Left ventricle myocardium superior (tissue), 1 donor: ENCODE data around the gene SULT1E1. TPM values are rescaled to one million over a fixed set of nuclear protein-coding genes. Genes with fewer than 3 reads are reported as not detected.
"Not testable (repeated sequence)": the region's sequence is repeated elsewhere in the genome, so short reads cannot be mapped to it uniquely, and the experiment has no call there.

Source experiments
- ATAC-seq: fragments of 200-7000 bp; cut with Tn5 transposase; one replicate; pipeline ENCODE4 v1.9.1; 2020; ENCODE audit warnings: mild to moderate bottlenecking, moderate library complexity
- DNase-seq: peaks from one replicate; pipeline ENCODE4 v3.0.0-alpha.2; 2020
- intact Hi-C: fragments of 100-400 bp; cut with micrococcal nuclease; formaldehyde crosslinking; loops from one replicate; pipeline ENCODE4 v1.11.0; 2022
- total RNA-seq: library from RNA; stranded (reverse); fragmentation: NEBNext Ultra II Directional; extraction: Animal tissue kit (Norgen Biotek cat#: 25700); gene quantifications from one replicate; pipeline ENCODE4 v1.2.1, GENCODE V29; 2021
- donor health status: DM: no; HTN: yes; CAD: no; lungs with severe emphysema.

SULT1E1 gene
- total RNA-seq, 1 donor from 2014 or later = not detected

GRCh38 chr4:69849297-69849696, 10.6 kb downstream of the SULT1E1 start:
- intact Hi-C loops = no loop called here
- DNase-seq = no peak
- ATAC-seq = no peak

GRCh38 chr4:69848028-69848427, 11.9 kb downstream of the SULT1E1 start:
- DNase-seq (no peak), ATAC-seq (no peak)
- intact Hi-C loops = no loop called here

DNA sequence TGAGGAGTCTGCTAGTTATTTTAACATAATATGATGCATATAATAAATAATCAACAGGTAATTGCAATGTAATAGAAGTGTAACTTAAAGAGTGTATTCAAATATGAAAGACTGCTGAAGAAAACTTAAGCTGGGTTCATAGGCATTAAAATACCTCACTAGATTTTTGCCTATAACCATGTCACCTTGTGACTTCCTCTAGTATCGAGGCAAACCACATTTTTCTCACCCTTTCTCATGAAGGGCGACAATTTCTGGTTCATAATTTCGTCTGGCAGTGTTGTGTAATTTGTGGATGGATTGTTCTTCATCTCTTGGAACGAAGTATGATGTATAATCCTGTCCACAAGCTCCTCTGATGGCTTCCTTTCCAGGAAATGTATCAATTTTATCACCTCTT, 16.0 kb downstream of the SULT1E1 start:
- ATAC-seq (no peak), DNase-seq (no peak)
- intact Hi-C loops = no loop called here

DNA sequence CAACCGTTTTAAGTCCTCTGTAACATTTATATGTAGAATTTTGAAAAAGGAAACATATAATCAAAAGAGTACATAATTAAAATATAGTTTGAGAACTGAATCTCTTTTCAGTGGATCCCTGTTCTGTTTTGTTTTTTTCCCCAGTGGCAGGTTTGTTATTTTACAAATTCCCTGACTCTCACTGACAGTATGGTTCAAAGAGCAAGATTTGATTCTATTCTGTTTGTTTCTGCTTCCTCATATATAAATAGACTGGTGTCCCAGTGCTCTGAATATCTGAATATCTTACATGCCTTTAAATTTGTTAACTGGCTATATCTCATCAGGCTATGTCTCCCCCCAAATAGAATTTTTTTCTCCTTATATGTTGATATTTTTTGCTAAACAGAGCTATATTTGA, 16.6 kb downstream of the SULT1E1 start:
- no peak for DNase-seq
- intact Hi-C loops = no loop called here

DNA sequence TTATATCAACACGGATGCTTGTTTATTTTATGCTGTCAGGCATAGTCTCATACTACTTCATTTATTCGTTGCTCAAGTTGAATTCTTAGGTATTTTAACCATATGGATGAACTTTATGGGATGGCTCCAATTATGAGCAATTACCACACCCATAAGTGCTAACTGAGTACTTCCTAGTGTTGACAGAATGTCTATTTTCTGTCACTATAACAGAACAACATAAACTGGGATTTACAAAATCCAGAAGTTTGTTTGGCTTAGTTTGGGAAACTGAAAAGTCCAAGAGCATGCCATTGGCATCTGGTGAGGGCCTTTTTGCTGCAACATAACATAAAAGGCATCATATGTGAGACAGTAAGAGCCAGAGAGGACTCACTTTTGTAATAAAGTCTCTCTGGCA, 21.0 kb downstream of the SULT1E1 start:
- ATAC-seq (no peak), DNase-seq (no peak)
- intact Hi-C loops = no loop called here

More for the DNA sequence above, 16.6 kb downstream of the SULT1E1 start:
- no peak for ATAC-seq

GRCh38 chr4:69836287-69836686, 23.7 kb downstream of the SULT1E1 start:
- ATAC-seq = no peak
- intact Hi-C loops = no loop called here
- DNase-seq = no peak

DNA sequence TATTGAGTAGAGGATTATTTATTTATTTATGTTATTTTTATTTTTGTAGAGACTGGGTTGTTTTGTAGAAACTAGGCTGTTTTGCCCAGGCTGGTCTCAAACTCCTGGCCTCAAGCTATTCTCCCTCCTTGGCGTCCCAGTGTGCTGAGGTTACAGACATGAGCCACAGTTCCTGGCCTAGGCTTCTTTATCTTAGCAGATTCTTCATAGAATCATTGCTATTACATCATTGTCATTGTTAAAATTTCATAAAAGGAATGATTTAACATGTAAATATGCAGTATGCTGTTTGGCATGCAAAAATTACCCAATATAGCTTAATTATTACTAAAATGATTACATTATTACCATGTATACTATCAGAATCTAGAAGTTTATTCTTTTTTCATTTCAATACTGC, 24.2 kb downstream of the SULT1E1 start:
- ATAC-seq = no peak
- intact Hi-C loops = no loop called here
- no peak for DNase-seq

DNA sequence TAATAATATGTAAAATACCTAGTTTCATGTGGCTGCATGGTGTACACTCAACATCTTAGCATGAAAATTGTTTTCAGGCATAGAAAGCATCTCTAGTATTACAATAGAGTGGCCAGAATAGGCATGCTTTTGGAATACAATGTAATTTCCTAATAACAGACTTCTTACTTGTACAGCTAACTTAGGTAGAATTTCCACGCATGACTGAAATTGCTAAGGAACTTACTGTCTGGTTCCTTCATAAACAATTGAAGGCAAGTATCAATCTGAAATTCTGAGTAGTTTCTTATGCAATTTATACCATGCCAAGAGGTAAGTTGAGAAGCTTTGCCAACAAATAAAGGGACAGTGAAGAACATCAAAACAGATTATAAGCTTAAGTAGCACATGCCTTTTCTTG, 26.7 kb downstream of the SULT1E1 start:
- intact Hi-C loops = no loop called here
- ATAC-seq (no peak), DNase-seq (no peak)

GRCh38 chr4:69832326-69833030, 27.5 kb downstream of the SULT1E1 start:
- ATAC-seq = no peak
- intact Hi-C loops = no loop called here
- DNase-seq = no peak

DNA sequence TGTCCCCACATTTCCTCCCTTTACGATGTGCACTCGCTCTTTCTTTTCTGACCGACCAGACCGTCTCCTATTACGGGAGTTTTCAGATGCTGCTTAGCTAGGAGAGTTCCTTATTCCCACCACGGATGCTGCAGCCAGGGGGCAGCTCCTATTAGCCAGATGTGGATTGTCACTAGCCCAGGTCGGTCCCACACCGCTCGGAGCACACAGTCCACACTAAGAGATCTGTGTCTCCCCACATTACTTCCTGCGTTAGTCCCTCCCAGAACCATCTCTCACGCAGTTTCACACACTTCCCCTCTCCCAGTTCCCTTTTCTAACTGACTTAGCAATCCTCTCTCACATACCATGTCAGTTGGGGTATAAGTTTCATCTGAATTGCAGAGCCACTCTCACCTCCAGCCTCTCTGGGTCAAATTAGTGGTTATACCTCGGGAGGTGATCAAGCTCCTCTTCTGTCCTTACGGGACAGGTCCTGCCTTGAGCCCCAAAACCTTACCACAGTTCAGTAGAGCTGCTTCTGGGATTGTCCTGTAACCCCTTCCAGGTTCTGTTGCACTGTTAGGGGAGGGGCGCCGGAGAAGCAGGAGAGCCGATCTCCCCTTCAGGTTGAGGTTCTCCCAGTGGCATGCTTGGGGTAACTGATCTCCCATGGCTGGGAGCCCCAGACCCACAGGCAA, 28.2 kb downstream of the SULT1E1 start:
- ATAC-seq (peak; percentile 75), DNase-seq (no peak)
- intact Hi-C loops = no loop called here

DNA sequence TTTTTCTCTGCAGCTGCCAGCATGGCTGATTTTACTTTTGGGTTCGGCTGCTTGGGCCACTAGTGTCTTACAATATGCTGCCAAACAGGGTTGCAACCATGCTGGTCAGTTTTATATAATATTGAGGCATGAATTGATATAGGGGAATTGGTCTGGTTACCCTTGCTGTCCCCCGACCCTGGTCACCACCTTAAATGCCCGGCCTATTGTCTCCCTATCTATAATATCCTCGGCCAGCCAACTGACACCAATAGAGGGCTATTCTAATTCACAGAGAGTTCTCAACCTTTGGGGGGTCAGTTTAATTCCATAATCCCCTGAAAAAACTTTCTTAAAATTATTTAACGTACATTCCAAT, 28.7 kb downstream of the SULT1E1 start:
- intact Hi-C loops = no loop called here
- DNase-seq = no peak
- ATAC-seq = no peak

GRCh38 chr4:69830560-69831269, 29.2 kb downstream of the SULT1E1 start:
- DNase-seq = no peak
- intact Hi-C loops = no loop called here
- ATAC-seq = no peak

GRCh38 chr4:69830192-69830559, 29.8 kb downstream of the SULT1E1 start:
- intact Hi-C loops = no loop called here

DNA sequence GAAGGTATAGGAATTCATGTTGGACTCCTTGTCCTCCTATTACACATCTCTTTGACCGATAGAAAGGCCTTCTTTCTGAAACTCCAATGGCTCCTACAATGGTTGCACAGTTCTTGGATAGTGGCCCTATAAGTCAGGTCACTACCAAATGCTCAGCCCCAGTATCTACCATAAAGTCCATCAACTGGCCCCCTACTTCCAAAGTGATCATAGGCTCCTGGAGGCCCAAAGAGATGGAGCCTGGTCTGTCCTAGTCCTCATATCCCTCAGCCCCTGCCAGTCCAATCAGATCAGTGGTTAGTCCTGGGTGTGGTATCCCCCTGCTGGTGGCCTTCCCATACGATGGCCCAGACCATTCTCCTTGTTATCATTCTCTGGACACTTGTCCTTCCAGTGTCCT, 30.3 kb downstream of the SULT1E1 start:
- DNase-seq = no peak
- intact Hi-C loops = no loop called here
- no peak for ATAC-seq

More at GRCh38 chr4:69830192-69830559, 29.8 kb downstream of the SULT1E1 start:
- DNase-seq = no peak
- no peak for ATAC-seq

GRCh38 chr4:69828828-69829227, 31.1 kb downstream of the SULT1E1 start:
- ATAC-seq (no peak), DNase-seq (no peak)
- intact Hi-C loops = no loop called here

DNA sequence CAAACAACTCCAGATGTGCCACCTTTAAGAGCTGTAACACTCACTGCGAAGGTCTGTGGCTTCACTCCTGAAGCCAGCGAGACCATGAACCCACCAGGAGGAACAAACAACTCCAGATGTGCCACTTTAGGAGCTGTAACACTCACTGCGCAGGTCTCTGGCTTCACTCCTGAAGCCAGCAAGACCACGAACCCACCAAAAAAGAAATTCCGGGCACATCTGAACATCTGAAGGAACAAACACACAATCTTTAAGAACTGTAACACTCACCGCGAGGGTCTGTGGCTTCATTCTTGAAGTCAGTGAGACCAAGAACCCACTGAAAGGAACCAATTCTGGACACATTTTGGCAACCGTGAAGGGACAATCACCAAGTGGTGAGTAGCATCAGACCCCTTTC, 34.9 kb downstream of the SULT1E1 start:
- ATAC-seq, intact Hi-C loops, DNase-seq: not testable (repeated sequence)

DNA sequence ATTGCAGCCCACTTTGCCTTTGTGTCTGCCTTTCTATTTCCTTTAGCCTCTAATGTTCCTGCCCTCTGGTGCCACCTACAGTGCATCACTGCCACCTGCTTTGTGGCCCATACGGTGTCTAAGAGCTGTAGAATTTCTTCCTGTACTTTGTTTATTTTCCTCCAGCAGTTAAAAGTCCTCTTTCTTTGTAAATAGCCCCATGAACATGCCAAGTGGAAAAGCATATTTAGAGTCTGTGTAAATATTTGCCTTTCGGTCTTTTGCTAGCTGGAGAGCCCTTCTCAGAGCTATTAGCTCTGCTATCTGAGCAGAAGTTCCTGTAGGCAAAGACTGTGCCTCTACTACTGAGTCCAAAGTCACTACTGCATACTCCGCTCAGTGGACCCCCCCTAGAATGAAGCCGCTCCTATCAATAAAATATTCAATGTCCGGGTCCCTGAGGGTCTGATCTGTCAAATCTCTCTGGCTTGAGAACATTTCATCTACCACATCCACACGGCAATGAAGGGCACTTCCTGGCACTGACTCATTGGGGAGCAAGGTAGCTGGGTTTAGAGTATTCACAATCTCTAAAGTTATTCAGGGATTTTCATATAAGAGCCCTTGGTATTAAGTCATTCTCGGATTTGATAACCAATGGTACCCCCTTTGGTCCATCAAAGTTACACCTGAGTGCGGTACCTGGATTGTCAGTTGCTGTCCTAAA, 36.3 kb downstream of the SULT1E1 start:
- intact Hi-C loops = no loop called here
- DNase-seq (no peak), ATAC-seq (no peak)

DNA sequence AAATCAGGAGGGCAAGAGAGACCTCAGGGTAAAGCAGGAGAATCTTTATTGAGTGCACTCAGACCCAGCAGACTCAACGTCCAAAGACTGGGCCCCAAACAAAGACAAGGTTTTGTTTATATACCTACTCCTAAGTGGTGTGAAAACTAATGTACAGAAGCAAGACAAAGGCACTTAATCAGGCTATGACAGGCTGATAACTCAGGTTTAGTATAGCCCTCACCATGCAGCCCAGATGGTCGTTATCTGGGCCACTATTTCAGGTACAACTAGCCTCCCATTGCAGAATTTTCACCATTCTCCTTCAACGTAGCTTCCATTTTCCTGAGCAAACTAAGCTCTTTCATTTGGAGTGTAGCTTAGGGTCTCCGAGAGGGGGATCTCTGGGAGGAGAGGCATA, 36.9 kb downstream of the SULT1E1 start:
- intact Hi-C loops = no loop called here
- DNase-seq (no peak), ATAC-seq (no peak)

GRCh38 chr4:69822198-69822597, 37.7 kb downstream of the SULT1E1 start:
- DNase-seq (no peak), ATAC-seq (no peak)
- intact Hi-C loops = no loop called here

DNA sequence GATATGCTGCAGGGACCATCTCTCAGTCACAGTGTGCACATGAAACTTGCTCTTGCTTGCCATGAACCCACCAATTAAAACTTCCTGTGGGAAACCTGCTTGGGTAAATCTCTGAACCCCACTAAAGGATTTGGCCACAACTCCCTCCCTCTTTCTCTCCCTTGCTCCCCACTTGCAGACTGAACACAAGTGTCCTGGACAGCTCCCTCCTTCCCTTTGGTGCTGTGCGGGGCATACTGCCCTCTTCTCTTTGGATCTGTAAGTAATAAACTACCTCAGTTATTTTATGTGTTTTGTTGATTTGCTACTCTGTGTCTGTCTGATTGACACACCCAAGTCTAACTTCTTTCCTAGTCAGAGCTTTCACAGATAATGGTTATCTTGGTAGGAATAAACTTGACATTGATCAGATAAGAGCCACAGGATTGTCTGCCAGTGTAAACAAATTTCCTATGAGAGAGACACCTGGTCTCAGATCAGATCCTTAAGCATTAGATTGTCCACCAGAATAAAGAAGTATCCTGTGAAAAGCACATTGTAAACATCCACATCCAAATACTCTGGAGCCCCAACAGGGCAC, 41.8 kb downstream of the SULT1E1 start:
- intact Hi-C loops = no loop called here
- DNase-seq = no peak
- ATAC-seq = no peak
